Daoy (cell line): ENCODE data around the gene SH3GL1. TPM values are rescaled to one million over a fixed set of nuclear protein-coding genes. Genes with fewer than 3 reads are reported as not detected.

Experiments
- DNase-seq: peaks from one replicate; pipeline ENCODE4 v3.0.0-alpha.2; 2015; ENCODE audit warnings: low read depth
- total RNA-seq: library from RNA; depleted of rRNA; stranded (reverse); fragments of >200 nt; shearing (Covaris generic); gene quantifications from 2 replicates; pipeline ENCODE4 v1.2.3, GENCODE V29; 2014

Gene SH3GL1
- total RNA-seq, 1 experiment from 2014 or later = 52.8 TPM

DNA sequence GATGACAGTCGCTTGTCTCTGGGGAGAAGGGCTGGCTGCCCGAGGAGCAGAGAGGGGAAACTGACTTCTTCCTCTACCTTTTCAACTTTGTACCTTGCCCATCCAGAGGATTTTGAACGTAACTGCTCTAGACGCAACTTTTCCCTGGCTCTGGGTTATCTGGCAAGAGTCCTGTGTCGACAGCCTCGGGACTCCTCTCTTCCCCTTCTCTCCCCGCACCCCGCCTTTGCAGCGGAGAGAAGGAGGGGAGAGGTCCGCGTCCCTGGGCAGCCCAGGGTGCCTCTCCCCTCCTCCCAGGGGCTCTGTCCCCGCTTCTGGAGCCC is 574 bp downstream of the SH3GL1 start:
- DNase-seq = peak; percentile 35

- DNase-seq = no peak
Observed at GRCh38 chr19:4396949-4397783, 3.2 kb downstream of the SH3GL1 start.

DNA sequence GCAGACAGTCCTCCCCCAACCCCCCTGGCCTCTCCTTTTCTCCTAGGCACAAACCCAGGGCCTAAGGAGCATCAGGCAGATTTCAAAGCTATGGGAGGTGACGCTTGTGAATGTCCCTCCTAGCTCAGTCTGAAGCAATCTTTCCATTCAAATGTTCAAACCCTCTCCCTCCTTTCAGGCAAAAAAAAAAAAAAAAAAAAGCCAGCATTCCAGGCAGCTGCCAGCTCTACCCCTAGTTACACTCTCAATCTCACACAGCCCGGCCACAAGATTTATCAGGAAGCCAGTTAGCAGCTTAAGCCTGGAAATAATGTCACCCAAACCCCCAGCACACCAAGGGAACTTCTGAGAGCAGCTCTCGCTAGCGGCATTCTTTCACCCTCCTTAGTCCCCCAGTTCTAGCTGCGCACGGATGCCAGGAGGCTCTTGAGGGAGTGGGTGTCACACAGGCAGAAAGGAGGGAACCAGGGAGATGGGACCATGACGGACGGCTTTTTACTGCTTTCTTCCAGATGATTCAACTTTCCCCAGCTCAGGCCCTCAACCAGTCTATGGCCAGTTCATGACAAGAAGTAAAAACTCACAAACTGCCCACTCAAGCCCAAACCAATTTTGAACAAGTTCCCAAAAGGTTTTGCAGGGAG is 6.3 kb downstream of the SH3GL1 start:
- no peak for DNase-seq

GRCh38 chr19:4391701-4392483 is 8.5 kb downstream of the SH3GL1 start:
- DNase-seq = no peak

DNA sequence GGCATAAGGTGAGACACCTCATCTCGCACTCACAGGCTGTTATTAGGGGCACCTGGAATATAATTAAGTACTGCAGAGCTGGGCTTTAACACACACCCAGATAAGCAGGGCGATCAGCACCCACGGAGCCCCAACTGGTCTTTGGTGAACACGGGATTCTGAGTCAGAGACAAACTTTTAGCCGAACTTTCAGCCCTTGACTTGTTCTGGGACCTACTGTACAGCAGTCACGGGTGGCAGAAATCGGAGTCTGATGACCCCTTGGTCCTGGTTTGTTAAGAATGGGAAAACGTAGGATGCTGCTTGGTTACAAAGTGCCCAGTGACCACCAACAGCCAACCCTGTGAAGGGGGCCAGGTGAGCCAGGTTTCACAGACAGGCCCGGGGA is 9.0 kb downstream of the SH3GL1 start:
- DNase-seq = no peak

- no peak for DNase-seq
Observed at GRCh38 chr19:4390567-4391305, 9.6 kb downstream of the SH3GL1 start.

- DNase-seq = no peak
Observed at GRCh38 chr19:4390017-4390566, 10.3 kb downstream of the SH3GL1 start.

GRCh38 chr19:4389511-4390016 is 10.8 kb downstream of the SH3GL1 start:
- no peak for DNase-seq

- no peak for DNase-seq
Observed at GRCh38 chr19:4389064-4389375, 11.3 kb downstream of the SH3GL1 start.

- DNase-seq = no peak
Observed at GRCh38 chr19:4388337-4389063, 11.8 kb downstream of the SH3GL1 start.

DNA sequence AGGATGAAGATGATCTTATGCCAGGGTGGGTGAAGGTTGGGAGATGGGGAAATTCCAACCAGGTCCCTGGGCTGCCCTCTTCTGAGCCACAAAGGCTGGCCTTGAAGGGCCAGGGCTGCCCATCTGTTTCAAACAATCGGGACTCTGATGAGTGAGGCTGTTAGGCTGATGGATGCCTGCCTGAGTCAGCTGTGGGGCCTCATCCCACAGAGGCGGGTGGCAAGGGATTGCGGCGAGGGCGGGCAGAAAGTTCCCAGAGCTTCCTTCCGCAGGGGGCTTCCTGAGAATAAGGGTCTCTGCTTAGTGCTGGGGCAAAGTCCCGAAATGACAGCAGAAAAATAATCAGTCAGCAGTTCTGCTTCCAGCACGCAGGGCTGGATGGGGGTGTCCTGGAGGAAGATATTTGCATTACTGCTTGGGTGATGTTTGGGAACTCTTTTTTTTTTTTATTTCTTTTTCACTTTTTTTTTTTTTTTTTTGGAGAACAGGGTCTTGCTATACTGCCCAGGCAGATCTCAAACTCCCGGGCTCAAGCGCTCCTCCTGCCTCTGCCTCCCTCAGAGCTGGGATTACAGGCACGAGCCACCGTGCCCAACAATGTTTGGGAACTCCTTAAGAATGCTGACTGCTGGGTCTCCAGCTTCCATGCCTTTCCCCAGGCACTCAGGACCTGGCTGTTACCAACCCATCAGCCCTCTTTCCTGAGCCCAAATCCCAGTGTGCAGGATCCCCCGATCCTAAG is 14.1 kb downstream of the SH3GL1 start:
- no peak for DNase-seq

DNA sequence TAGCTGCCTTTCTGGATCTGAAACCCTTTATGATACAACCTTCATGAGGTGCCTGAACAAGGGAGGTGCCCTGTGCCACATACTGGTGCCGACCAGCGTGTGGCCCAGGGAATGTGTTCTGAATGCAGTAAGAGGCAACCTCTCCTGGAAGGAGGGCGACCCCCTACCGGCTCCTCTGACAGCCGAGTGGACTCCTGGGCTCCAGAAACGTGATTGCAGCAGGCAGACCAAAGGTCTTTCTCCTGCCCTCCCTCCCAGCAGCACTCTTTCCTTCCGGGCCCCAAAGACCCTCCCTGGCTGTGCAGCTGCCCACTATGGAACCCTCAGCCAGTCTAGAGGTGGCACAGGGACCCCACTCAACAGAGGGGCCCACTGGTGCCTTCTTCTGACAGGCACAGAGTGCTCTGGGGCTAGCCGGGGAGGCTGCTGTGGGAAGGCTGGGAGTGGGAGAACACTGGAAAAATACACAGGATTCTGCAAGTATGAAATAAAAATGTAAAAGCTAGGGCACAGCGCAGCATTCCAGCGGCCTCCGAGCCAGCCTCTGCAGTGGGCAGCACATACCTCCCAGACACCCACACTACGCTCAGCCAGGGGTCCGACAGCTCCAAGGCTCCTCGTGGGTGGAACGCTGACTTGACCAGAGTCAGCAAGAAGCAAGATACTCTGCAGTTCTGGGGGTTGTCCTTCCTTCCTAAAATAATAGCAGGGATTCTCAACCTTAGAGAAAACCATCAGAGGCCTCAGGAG is 14.9 kb downstream of the SH3GL1 start:
- DNase-seq = no peak

- peak; percentile 8 for DNase-seq
Observed at GRCh38 chr19:4380254-4380727, 20.1 kb downstream of the SH3GL1 start.

GRCh38 chr19:4379383-4380253 is 20.7 kb downstream of the SH3GL1 start:
- DNase-seq = peak; percentile 78

GRCh38 chr19:4378886-4379285 is 21.5 kb downstream of the SH3GL1 start:
- DNase-seq = peak; percentile 3

DNA sequence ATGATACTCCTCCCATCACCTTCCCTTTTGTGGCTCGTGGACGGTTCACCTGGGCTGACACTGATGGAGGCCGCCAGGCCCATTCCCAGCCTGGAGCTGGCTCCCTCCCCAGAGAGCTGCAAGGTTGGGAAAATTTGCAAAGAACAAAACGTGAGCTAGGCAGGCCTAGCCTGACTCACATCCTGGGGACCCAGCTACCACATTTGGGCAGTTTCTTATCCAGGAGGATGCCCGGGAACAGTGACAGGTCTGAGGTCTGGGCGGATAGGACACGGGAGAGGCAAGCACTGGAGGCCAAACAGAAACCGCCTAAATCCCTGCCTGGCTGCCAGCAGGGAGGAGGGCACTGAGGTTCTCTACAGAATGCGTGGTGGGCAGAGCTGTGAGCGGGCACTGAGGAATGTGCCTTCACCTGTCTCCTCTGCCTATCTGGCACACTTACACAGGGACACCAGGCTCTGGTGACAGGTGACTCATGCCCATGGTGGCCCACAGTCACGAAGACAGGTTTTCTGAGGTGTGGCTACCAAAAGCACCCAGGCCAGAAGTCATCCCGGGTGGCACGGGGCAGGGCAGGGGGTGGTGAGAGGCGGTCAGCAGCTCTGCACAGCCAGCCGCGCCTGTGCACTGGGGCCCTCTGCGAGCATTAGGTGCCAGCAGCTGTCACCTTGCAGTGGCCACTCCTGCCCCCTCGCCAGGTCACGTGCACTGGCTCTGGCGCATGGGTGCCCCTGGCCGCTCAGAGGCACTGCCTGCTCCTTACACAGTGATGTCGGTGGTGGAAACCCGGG is 23.2 kb downstream of the SH3GL1 start:
- peak; percentile 57 for DNase-seq

DNA sequence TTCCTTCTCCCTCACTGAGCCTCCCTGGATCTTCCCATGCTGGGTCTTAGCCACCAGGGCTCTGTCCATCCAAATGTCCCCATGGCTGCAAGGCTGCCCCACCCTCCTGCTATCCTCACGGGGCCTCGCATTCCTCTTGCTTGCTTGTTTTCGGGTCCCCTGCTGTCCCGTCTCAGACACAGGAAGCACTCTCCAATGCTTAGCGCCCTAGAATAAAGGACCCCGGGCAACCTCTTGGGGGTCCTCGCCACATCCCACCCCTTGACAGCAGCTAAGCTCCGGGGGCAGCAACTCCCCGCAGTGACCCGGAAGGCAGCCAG is 23.7 kb downstream of the SH3GL1 start:
- peak; percentile 2 for DNase-seq
